GM19023 (cell line): ENCODE data around the gene FAM83G.
"Not testable (repeated sequence)": the region's sequence is repeated elsewhere in the genome, so short reads cannot be mapped to it uniquely, and the experiment has no call there.

Source experiments
- ATAC-seq: cut with Tn5 transposase; IDR thresholded peaks from one replicate; pipeline ENCODE4 v1.9.1; 2021; ENCODE audit warnings: mild to moderate bottlenecking, moderate library complexity; ENCODE audit not compliant: unreplicated experiment

Gene FAM83G

DNA sequence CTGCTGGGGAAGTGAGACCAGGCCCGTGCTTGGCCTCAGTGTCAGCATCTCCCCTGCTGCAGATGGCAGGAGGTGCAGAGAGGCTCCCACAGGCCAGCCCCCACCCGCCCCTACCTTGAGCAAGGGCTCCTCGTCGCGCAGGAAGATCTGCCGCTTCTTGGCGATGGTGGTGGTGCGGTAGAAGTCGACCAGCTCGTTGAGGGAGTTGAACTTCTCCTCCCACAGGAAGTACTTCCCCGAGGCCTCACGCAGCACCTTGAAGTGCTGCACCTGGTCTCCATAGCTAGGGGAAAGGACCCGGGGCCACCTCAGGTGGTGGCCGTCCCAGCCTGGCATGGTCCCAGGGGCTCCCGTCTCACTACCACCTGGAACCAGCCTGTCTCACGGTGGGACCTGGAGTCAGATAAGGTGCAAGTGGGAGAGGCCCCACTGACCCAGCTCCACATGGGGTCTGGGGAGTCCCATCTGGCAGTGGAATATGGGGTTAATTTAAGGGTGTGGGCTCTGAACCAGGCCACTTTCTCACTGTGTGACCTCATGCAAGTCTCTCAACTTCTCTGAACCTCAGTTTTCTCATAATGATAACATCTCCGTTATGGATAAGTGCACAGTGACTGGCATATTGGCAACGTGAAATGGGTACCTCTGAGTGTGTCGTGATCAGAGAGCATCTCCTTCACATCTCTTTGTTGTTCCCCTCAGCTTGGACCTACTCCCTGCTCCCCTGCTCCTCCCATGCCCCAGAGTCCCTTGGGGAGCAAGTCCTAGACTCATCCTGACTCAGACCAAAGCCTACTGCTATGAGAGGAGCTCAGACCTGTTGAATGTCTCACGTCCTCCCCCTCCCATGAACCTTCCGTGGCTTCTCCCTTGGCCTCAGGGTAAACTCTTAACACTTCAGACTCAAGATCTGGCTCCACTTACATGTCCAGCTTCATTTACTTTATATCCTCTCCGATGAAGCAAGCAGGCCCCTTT is 19.8 kb upstream of the FAM83G start:
- ATAC-seq = no peak

DNA sequence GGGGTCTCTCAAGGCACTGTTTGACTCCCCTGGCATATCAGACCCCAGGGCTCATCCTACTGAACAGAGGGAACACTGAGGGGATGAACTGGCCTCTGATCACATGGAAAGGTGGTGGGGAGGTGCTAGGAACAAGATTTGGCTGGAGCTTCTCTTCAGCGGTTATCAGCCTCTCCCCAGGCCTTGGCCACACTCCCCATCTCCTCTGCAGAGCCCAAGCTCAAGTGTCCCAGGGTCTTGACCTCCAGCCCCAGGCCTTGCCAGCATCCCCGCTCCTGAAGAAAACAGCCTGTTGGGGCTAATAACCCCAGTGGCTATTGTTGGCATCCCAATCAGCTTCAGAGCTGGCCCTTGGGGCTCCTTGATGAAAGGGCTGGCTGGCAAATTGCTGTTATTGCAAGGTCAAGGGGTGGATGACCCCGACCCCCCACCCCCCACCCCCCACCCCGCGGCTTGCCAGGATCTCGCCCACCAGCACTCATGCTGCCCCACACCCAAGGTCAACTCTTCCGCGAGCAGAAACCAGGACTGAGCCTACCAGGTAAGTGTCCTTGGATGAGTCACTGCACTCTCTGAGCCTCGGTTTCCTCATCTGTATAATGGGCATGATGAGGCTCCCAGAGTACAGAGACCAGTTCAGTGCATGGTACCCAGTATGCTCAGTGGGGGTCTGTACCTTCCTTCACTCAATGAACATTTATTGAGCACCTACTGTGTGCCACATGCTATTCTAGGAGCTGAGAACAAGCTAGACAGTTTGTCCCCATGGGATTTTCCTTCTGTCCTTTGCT is 18.8 kb upstream of the FAM83G start:
- no peak for ATAC-seq

- ATAC-seq = no peak
Observed at GRCh38 chr17:19022747-19023146, 18.2 kb upstream of the FAM83G start.

GRCh38 chr17:19022128-19022527 is 17.6 kb upstream of the FAM83G start:
- no peak for ATAC-seq

GRCh38 chr17:19021622-19022083 is 17.1 kb upstream of the FAM83G start:
- ATAC-seq = no peak

DNA sequence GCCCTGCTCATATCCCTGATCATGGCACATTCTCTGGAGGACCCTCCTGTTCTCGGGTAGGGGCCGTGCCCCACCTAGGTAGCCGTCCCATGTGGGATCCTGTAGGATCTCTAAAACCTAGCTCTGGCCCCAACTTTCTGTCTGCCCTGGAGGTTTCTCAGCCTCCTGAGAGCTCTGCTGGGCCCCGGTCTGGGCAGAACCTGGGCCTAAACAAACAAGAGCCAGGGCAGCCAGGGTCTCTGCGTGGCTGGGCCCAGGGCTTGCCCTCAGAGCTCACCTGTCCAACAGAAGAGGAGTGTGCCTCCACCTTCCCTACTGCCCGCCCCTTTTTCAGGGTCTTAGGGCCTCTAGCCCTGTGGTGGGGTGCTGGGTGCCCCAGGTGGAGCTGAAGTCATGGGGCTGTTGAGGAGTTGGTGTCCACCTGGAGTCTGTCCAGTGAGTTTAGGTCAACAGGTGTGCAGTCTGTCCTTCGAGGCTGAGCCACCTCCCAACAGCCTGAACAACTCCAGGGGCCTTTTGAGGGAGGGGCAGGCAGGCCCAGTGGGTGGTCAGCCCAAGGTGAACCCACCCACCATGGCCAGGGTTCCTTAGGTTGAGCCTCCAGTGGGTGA is 16.6 kb upstream of the FAM83G start:
- ATAC-seq = not testable (repeated sequence)

- no peak for ATAC-seq
Observed at GRCh38 chr17:19020016-19020415, 15.5 kb upstream of the FAM83G start.

DNA sequence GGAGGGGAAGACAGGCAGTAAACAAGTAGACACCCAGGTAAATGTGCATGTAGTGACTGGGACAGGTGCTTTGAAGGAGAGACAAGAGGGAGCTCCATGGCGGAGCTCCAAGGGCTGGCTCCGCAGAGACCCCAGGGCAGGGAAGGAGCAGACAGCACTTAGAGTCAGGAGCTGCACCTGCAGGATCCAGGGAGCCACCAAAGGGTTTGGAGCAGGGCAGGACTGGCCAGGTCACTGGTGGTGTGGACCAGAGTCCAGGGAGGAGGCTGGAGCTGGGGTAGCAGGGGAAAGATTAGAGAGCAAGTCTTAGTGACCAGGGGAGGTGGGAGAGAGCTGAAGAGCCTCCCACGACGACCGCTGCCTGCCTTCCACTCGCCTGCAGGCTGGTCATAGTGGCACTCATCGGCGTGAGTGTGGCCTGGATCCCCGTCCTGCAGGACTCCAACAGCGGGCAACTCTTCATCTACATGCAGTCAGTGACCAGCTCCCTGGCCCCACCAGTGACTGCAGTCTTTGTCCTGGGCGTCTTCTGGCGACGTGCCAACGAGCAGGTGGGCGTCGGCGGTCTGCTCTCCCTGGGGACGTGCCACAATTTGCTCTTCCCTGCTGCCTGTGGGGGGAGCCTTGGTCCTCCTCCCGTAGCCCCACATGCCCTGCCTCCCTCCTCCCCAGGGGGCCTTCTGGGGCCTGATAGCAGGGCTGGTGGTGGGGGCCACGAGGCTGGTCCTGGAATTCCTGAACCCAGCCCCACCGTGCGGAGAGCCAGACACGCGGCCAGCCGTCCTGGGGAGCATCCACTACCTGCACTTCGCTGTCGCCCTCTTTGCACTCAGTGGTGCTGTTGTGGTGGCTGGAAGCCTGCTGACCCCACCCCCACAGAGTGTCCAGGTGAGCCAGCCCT is 14.7 kb upstream of the FAM83G start:
- ATAC-seq = no peak

DNA sequence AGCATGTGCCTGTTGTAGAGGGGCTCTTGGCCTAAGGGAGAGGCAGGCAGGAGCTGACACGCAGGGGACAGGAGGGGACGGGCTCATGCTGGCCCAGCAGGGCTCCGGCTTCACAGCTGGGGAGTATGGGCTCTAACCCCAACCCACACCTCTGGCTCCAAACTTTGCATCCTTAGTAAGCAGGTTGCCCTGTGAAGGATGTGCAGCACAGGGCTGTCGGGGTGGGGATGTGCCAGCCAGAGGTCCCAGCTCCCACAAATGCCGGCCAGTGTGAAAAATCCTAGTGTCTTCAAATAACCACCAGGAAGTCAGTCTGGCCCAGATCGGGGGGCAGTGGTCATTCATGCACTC is 14.0 kb upstream of the FAM83G start:
- no peak for ATAC-seq

DNA sequence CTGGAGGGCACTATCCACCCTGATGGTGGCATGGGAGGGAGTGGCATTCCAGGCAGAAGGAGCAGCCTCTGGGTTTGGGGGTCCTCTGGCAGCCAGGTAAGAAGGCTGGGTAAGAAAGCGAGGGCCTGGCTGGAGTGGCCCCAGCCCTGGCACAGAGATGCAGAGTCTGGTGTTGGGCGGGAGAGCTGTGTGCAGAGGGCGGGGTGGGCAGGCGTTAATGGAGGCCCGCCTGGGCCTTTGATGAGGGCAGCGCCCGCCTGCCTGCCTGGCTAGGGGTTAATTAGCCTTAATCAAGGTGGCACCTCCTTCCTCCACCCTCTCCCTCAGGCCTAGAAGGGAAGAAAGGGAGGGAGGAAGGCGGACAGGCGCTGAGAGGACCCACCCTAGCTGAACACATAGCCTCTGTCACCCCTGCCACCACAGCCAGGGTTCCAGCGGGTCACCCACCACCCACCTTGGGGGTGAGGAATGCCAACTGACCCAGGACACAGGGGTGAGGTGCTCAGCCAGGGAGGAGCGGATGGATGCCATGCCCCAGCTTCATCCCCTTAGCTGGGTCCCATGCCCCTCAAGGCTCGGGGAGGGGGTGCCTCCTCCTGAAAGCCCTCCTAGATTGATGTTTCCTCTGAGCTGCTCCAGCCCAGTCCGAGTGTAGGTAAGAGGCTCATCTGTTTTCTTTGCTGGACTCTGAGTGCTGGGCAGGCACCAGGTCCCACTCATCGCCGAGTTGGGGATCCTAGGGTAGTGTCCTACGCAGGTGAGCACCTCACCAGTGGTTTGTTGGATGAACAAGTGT is 13.4 kb upstream of the FAM83G start:
- no peak for ATAC-seq

DNA sequence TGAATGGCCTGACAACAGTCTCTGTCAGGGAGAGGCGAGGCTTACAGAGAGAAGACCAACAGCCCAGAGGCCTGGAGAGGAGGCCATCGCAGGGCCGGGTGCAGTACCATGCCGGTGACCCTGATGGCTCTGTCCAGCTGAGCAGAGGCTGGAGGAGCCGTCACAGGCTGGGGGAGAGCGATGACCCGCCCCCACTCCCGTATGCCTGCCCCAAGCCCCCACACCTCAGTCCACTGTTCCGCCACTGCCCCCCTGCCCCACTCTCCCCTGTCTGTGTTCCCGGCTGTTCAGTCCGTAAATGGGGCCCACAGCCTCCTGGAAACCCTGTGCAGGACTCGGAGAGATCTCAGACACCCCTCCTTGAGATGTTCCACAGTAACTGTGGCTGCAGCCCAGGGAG is 12.8 kb upstream of the FAM83G start:
- ATAC-seq = no peak

DNA sequence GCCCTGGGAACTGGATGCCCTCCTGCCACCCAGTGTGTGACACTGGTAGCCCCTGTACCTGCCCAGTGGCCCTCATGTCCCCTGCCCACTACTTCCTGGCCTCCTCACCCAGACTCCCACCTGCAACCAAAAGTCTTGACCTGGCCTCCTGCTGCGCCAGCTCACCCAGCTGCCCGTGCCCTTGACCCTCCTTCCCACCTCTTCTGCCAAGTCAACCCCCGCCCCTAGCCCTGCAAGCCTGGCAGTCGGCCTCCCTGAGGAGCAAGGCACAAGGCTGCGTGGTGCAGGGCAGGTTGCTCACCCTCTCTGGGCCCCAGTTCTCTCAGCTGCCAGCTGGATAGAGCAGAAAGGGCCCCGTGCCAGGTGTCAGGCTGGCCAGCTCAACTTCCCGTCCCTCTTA is 12.3 kb upstream of the FAM83G start:
- ATAC-seq = no peak

DNA sequence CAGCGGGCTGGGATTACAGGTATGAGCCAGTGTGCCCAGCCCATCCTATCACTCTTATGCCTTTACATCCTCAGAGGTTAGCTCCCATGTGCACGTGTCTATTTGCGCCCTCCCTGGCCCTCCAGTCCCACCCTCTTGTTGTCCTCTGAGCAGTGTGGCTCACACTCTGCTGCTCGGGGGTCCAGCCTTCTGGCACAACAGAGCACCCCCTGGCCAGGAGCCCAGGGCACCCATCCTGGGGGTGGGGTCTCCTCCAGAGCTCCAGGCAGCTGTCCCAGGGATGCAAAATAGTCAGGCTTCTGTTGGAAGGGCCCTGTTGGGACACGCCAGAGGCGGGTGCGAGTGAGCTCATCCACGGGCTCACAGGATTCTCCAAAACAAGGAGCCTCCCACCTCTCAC is 11.7 kb upstream of the FAM83G start:
- no peak for ATAC-seq

GRCh38 chr17:19015428-19015827 is 10.9 kb upstream of the FAM83G start:
- ATAC-seq = no peak

DNA sequence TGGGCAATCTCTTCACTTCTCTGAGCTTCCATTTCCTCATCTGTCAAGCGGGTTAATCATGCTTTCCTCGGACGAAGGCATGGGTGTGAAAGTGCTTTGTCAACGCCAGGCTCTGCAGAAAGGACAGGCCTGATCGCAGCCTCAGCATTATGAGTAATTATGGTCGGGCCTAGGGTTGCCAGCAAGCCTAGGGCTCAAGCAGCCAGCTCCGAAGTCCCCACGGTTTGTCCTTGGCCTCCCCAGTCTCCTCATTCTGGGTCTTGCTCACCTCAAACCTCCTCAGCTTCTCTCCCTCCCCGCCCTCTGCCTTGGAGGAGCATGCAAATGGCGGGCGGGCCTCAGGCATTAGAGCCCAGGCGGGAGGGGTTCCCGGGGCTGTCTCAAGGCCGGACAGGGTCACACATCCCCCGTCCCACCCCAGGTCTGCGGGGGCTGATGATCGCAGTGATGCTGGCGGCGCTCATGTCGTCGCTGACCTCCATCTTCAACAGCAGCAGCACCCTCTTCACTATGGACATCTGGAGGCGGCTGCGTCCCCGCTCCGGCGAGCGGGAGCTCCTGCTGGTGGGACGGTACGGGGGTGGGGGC is 10.2 kb upstream of the FAM83G start:
- no peak for ATAC-seq

GRCh38 chr17:19013806-19014627 is 9.5 kb upstream of the FAM83G start:
- ATAC-seq = no peak

GRCh38 chr17:19013226-19013625 is 8.7 kb upstream of the FAM83G start:
- ATAC-seq = no peak
